K562 (cell line): ENCODE results near the gene SLC11A1. TPM values are rescaled to one million over a fixed set of nuclear protein-coding genes. Genes with fewer than 3 reads are reported as not detected.

ENCODE experiments used
- ARID2 ChIP-seq: fragments of 450-650 bp; IDR thresholded peaks from 2 replicates; pipeline ENCODE4 v1.6.1; 2017; ENCODE audit warnings: antibody characterized with exemption, mild to moderate bottlenecking
- DPF2 ChIP-seq: fragments of 450-650 bp; IDR thresholded peaks from 2 replicates; pipeline ENCODE4 v1.6.1; 2016
- ESRRA ChIP-seq: fragments of 450-650 bp; IDR thresholded peaks from 2 replicates; pipeline ENCODE4 v1.6.1; 2014; ENCODE audit warnings: low read depth, mild to moderate bottlenecking, moderate library complexity, borderline replicate concordance
- GTF3C2 ChIP-seq: IDR thresholded peaks from 3 replicates; pipeline ENCODE4 v1.6.1; 2011; ENCODE audit warnings: borderline replicate concordance, mild to moderate bottlenecking, moderate library complexity; ENCODE audit not compliant: insufficient read length; ENCODE audit errors: extremely low read depth
- HMGN3 ChIP-seq: IDR thresholded peaks from 2 replicates; pipeline ENCODE4 v1.6.1; 2011; ENCODE audit warnings: borderline replicate concordance, low read depth, mild to moderate bottlenecking, mixed read lengths, low read length; ENCODE audit not compliant: insufficient read length; ENCODE audit errors: extremely low read depth
- LEF1 ChIP-seq: fragments of 450-650 bp; IDR thresholded peaks from 2 replicates; pipeline ENCODE4 v1.6.1; 2016; ENCODE audit warnings: mild to moderate bottlenecking
- MEF2D ChIP-seq: conservative IDR thresholded peaks from 2 replicates; pipeline ENCODE4 v1.6.1; 2016; ENCODE audit warnings: low read depth, missing genetic modification characterization, missing compliant biosample characterization
- MXI1 ChIP-seq: IDR thresholded peaks from 2 replicates; pipeline ENCODE4 v1.6.1; 2011; ENCODE audit warnings: low read depth, mild to moderate bottlenecking, improper control_type of control experiment, low read length
- NR4A1 ChIP-seq, 2 experiments: fragments of 250-450 bp in 1 of 2; fragments of 450-650 bp in 1 of 2; sonication (Bioruptor Pico) in 1 of 2; IDR thresholded peaks; 2 replicates each; pipeline versions ENCODE4 v1.4.0 to v1.6.1; 2016 to 2020; ENCODE audit warnings: mild to moderate bottlenecking in 2 of 2, missing compliant biosample characterization in 1 of 2, missing genetic modification characterization in 1 of 2, moderate library complexity in 1 of 2
- POLR2A ChIP-seq: fragments of 450-650 bp; conservative IDR thresholded peaks from 2 replicates; pipeline ENCODE4 v1.6.1; 2016
- POLR2AphosphoS5 ChIP-seq: IDR thresholded peaks from 2 replicates; pipeline ENCODE4 v1.6.1; 2011; ENCODE audit warnings: mild to moderate bottlenecking, low read depth, low read length, moderate library complexity; ENCODE audit not compliant: control insufficient read depth, insufficient read depth
- POU5F1 ChIP-seq: fragments of 150-350 bp; IDR thresholded peaks from 2 replicates; pipeline ENCODE4 v1.6.1; 2014; ENCODE audit warnings: borderline replicate concordance, low read length, low read depth, mild to moderate bottlenecking; ENCODE audit not compliant: partially characterized antibody
- RBBP5 ChIP-seq: fragments of 200-600 bp; sonication (generic); IDR thresholded peaks from 2 replicates; pipeline ENCODE4 v1.6.1; 2012; ENCODE audit warnings: borderline replicate concordance, mild to moderate bottlenecking, low read length, control low read depth, inconsistent platforms; ENCODE audit not compliant: insufficient read depth, poor library complexity, severe bottlenecking
- RNF2 ChIP-seq: sonication (generic); IDR thresholded peaks from 2 replicates; pipeline ENCODE4 v1.6.1; 2016
- SMARCA4 ChIP-seq: fragments of 450-650 bp; IDR thresholded peaks from 2 replicates; pipeline ENCODE4 v1.6.1; 2016
- SMARCE1 ChIP-seq: fragments of 450-650 bp; IDR thresholded peaks from 2 replicates; pipeline ENCODE4 v1.7.1; 2016; ENCODE audit warnings: mild to moderate bottlenecking
- TOE1 ChIP-seq, 2 experiments: fragments of 450-650 bp in 1 of 2; sonication (generic) in 1 of 2; formaldehyde crosslinking in 1 of 2; IDR thresholded peaks; 2 replicates each; pipeline versions ENCODE4 v1.7.1 to v1.8.0; 2016 to 2022; ENCODE audit warnings: borderline replicate concordance in 2 of 2, mild to moderate bottlenecking in 2 of 2, antibody characterized with exemption in 1 of 2, inconsistent platforms in 1 of 2, low read depth in 1 of 2, missing genetic modification reagents in 1 of 2, moderate library complexity in 1 of 2
- TSC22D4 ChIP-seq: fragments of 450-650 bp; IDR thresholded peaks from 2 replicates; pipeline ENCODE4 v1.6.1; 2016; ENCODE audit warnings: missing genetic modification characterization, missing biosample characterization, control low read depth
- WHSC1 ChIP-seq: IDR thresholded peaks from one replicate; pipeline ENCODE4 v1.6.1; 2012; ENCODE audit warnings: low read length, control low read depth, inconsistent platforms
- ZEB2 ChIP-seq: fragments of 450-650 bp; IDR thresholded peaks from 2 replicates; pipeline ENCODE4 v1.6.1; 2016
- ZFX ChIP-seq: sonication (generic); formaldehyde crosslinking; IDR thresholded peaks from 2 replicates; pipeline ENCODE4 v1.8.0; 2022; ENCODE audit warnings: mild to moderate bottlenecking, missing genetic modification reagents, moderate library complexity
- polyA plus RNA-seq, 8 experiments: library from polyadenylated mRNA; depleted of rRNA in 4 of 8; stranded (reverse) in 5 of 8; unstranded in 3 of 8; fragments of >200 nt; fragmentation: Nextera tagmentation in 2 of 8; fragmentation: Illumina TruSeq in 1 of 8; extraction: Ambion mirVana in 2 of 8; extraction: Trizol in 1 of 8; gene quantifications; 2 replicates each; pipeline versions ENCODE4 v1.2.1 to v1.2.3, GENCODE V29; 2011 to 2014; ENCODE audit warnings: inconsistent platforms in 1 of 8, missing spikeins in 1 of 8
- total RNA-seq, 7 experiments: library from RNA; depleted of rRNA in 6 of 7; stranded (reverse); fragments of >200 nt in 6 of 7; fragmentation: Illumina TruSeq in 2 of 7; extraction: Trizol in 2 of 7; gene quantifications; 2 replicates each; pipeline versions ENCODE4 v1.2.1 to v1.2.3, GENCODE V29; 2011 to 2021; ENCODE audit warnings: low replicate concordance in 1 of 7
- TF ChIP-seq, protein P1 (sequence below): fragments of 250-450 bp; sonication (Bioruptor Pico); IDR thresholded peaks from 2 replicates; pipeline ENCODE4 v1.8.0; 2022; ENCODE audit warnings: moderate library complexity, mild to moderate bottlenecking, inconsistent platforms
- TF ChIP-seq, protein P2 (sequence below): fragments of 450-650 bp; IDR thresholded peaks from 2 replicates; pipeline ENCODE4 v1.6.1; 2016; ENCODE audit warnings: missing biosample characterization, missing genetic modification characterization

Gene SLC11A1
- total and polyA plus RNA-seq, 9 of the 15 experiments (the other 6 are each of a cell fraction or from before 2014, with no cell fraction given), result 0.35 to 1.6 (median 0.65) TPM

DNA sequence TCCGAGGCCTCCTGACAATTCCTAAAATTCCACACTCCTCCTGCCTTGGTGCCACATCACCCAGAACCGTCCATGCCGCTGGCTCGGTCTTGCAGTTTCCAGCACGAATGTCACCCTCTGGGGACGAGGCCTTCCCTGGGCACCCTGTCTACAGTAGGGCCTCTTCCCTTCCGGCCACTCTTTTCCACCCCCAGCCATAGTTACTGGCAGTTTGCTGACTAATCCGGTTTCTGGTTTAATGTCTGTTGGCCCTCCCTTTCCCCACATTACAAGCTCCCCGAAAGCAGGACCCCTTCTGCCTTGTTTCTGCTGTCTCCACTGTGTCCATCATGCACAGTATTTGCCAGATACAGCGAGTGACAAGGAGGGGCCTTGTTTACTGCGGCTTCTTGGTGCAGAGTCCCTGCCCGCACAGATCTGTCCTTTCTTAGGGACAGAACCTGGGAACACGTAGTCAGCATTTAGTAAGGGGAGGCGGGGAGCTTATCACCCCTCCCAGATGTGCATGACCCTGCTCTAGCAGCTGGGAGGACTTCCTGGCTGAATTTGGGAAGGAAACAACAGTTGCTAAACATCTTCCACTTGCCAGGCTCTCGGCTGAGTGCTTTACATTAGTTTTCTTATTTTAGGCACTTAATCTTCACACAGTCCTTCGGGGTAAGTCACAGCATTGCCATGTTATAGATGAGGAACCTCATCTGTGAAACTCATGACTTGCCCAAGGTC lies 49.0 kb upstream of the SLC11A1 start (continued):
- TF ChIP-seq, protein P1, sequence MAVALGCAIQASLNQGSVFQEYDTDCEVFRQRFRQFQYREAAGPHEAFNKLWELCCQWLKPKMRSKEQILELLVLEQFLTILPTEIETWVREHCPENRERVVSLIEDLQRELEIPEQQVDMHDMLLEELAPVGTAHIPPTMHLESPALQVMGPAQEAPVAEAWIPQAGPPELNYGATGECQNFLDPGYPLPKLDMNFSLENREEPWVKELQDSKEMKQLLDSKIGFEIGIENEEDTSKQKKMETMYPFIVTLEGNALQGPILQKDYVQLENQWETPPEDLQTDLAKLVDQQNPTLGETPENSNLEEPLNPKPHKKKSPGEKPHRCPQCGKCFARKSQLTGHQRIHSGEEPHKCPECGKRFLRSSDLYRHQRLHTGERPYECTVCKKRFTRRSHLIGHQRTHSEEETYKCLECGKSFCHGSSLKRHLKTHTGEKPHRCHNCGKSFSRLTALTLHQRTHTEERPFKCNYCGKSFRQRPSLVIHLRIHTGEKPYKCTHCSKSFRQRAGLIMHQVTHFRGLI (CRISPR knock-in tag), result no peak
- TF ChIP-seq TSC22D4 (no peak), POLR2AphosphoS5 (peak; percentile 68), MEF2D (tag) (0 out of 2 replicates have a peak, but pooled peaks have one; percentile 18), NR4A1 (CRISPR knock-in tag; IDR thresholded peaks at IDR 0.05) (no peak), NR4A1 (tag; IDR thresholded peaks at IDR 0.05) (peak; percentile 49), MXI1 (no peak), ARID2 (no peak), POU5F1 (no peak), LEF1 (peak; percentile 91), SMARCE1 (peak; percentile 70; the same call in 1 of the 2 replicates), RNF2 (peak; percentile 87), WHSC1 (no peak), ESRRA (peak; percentile 64), POLR2A (peak; percentile 75), SMARCA4 (peak; percentile 75), TOE1 (IDR thresholded peaks at IDR 0.05; ENCODE audit: borderline replicate concordance) (0 out of 2 replicates have a peak, but pooled peaks have one; percentile 26), TOE1 (CRISPR knock-in tag; IDR thresholded peaks at IDR 0.05; ENCODE audit: borderline replicate concordance, low read depth) (no peak), GTF3C2 (no peak), ZFX (CRISPR knock-in tag) (peak; percentile 77), HMGN3 (no peak), DPF2 (peak; percentile 88), ZEB2 (0 out of 2 replicates have a peak, but pooled peaks have one; percentile 16), RBBP5 (peak; percentile 80)
- TF ChIP-seq, protein P2, sequence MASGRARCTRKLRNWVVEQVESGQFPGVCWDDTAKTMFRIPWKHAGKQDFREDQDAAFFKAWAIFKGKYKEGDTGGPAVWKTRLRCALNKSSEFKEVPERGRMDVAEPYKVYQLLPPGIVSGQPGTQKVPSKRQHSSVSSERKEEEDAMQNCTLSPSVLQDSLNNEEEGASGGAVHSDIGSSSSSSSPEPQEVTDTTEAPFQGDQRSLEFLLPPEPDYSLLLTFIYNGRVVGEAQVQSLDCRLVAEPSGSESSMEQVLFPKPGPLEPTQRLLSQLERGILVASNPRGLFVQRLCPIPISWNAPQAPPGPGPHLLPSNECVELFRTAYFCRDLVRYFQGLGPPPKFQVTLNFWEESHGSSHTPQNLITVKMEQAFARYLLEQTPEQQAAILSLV (tag), result peak; percentile 11; the same call in 1 of the 2 replicates
